OCI-LY7 (cell line): Measurements from ENCODE around the gene C4orf36.

Experiments
- EZH2phosphoT487 ChIP-seq: fragments of 200-600 bp; sonication (generic); IDR thresholded peaks from 2 replicates; pipeline ENCODE4 v1.6.1; 2018; ENCODE audit warnings: low read depth, borderline replicate concordance, mild to moderate bottlenecking, mixed run types, antibody characterized with exemption, low read length, moderate library complexity, mixed read lengths
- TF ChIP-seq, protein P1 (sequence below): fragments of 200-600 bp; sonication (generic); conservative IDR thresholded peaks from 2 replicates; pipeline ENCODE4 v1.5.1; 2014; ENCODE audit warnings: mild to moderate bottlenecking, antibody characterized with exemption, low read length, moderate library complexity, mixed read lengths

DNA sequence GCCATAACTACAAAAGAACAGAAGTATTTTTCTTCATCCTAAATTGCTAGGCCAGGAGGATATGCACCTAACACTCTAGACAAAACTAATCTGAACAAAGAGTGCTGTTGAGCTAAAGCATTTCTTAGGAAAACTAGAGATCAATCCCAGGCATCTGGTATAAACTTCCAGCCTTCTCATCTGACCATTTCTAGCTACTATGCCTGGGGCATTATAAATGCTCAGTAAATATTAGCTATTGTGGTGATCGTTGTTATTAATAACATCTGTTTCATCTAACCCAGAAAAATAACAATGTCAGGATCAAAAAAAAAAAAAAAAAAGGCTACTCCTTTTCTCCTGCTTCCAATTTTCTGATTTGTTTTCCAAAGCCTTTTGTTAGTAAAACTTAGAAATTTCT, 35.3 kb downstream of the C4orf36 start:
- TF ChIP-seq, protein P1, sequence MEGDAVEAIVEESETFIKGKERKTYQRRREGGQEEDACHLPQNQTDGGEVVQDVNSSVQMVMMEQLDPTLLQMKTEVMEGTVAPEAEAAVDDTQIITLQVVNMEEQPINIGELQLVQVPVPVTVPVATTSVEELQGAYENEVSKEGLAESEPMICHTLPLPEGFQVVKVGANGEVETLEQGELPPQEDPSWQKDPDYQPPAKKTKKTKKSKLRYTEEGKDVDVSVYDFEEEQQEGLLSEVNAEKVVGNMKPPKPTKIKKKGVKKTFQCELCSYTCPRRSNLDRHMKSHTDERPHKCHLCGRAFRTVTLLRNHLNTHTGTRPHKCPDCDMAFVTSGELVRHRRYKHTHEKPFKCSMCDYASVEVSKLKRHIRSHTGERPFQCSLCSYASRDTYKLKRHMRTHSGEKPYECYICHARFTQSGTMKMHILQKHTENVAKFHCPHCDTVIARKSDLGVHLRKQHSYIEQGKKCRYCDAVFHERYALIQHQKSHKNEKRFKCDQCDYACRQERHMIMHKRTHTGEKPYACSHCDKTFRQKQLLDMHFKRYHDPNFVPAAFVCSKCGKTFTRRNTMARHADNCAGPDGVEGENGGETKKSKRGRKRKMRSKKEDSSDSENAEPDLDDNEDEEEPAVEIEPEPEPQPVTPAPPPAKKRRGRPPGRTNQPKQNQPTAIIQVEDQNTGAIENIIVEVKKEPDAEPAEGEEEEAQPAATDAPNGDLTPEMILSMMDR, result no peak
- TF ChIP-seq EZH2phosphoT487, result no peak
